Left lung (tissue), 10 donors: ENCODE measurements around the gene TASP1. TPM values are rescaled to one million over a fixed set of nuclear protein-coding genes. Genes with fewer than 3 reads are reported as not detected.

Source experiments
- ATAC-seq: fragments of 200-7000 bp; cut with Tn5 transposase; one replicate; pipeline ENCODE4 v1.9.1; 2020; ENCODE audit warnings: moderate library complexity
- DNase-seq, 4 donors: peaks; one replicate each; pipeline ENCODE4 v3.0.0-alpha.2; 2013 to 2020
- H3K27ac ChIP-seq, 2 donors: fragments of 200-600 bp; sonication (generic) in 1 of 2; one replicate each; pipeline versions ENCODE4 v1.5.0 to v1.8.0; 2020 to 2021
- H3K27me3 ChIP-seq, 2 donors: fragments of 200-600 bp; sonication (generic) in 1 of 2; one replicate each; pipeline versions ENCODE4 v1.5.0 to v1.8.0; 2020 to 2021
- H3K36me3 ChIP-seq, 2 donors: fragments of 200-600 bp; sonication (generic) in 1 of 2; one replicate each; pipeline versions ENCODE4 v1.5.0 to v1.8.0; 2020 to 2021
- H3K4me1 ChIP-seq, 2 donors: fragments of 200-600 bp; one replicate each; pipeline ENCODE4 v1.8.0; 2021
- H3K4me3 ChIP-seq, 2 donors: fragments of 200-600 bp; sonication (generic) in 1 of 2; one replicate each; pipeline versions ENCODE4 v1.5.0 to v1.8.0; 2020 to 2021; ENCODE audit warnings: mild to moderate bottlenecking in 1 of 2
- H3K9me3 ChIP-seq, 2 donors: fragments of 200-600 bp; sonication (generic) in 1 of 2; one replicate each; pipeline versions ENCODE4 v1.5.0 to v1.8.0; 2020 to 2021
- intact Hi-C, 2 donors: fragments of 100-400 bp; cut with DNase I; formaldehyde crosslinking; loops; one replicate each; pipeline versions ENCODE4 v1.11.2 to v1.14.2; 2022
- polyA plus RNA-seq, 6 donors: library from polyadenylated mRNA; unstranded; fragments of 120-200 nt; gene quantifications; one replicate each; pipeline ENCODE4 v1.2.1, GENCODE V29; 2013; ENCODE audit not compliant: insufficient read length in 6 of 6
- total RNA-seq, 2 donors: library from RNA; stranded (reverse); fragmentation: NEBNext Ultra II Directional; extraction: Animal tissue kit (Norgen Biotek cat#: 25700); gene quantifications; one replicate each; pipeline ENCODE4 v1.2.1, GENCODE V29; 2021
- TF ChIP-seq, protein P1 (sequence below), 2 donors: fragments of 200-600 bp; sonication (generic) in 1 of 2; IDR thresholded peaks; one replicate each; pipeline versions ENCODE4 v1.5.0 to v1.8.0; 2021; ENCODE audit warnings: antibody characterized with exemption in 2 of 2
- donor health status: DM: no; HTN: yes; CAD: no.
- donor health status: DM: no; HTN: no; CAD: no.

TASP1 gene
- total and polyA plus RNA-seq, 8 donors: 12.9 to 19.9 (median 17.3) TPM

DNA sequence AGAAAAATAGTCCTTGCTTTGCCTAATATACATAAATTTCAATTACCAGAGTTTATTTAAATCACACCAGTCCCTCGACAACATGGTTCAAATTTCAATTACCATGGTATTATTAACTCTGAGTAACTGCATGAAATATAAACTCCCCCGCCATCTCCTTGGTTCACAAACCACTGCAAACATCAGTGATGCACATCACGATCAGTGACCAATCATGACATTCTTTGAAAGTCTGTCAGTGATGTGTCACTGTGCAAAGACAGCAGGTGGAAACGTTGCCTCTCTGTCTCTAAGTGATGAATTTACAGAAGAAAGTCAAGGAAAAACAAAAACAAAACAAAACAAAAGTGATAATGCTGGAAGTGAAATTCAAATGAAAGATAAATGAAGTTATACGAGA lies 86.7 kb downstream of the TASP1 start:
- no peak for ATAC-seq
- H3K9me3 ChIP-seq: no peaks in the 10 kb centered on the region
- intact Hi-C loops: no loop called here
- no peaks in the 10 kb centered on the region for H3K4me1 ChIP-seq
- H3K27me3 ChIP-seq: no peaks in the 10 kb centered on the region
- DNase-seq: no peak
- H3K36me3 ChIP-seq: no peaks in the 10 kb centered on the region
- no peak overlapping the region for H3K27ac ChIP-seq
- TF ChIP-seq, protein P1, sequence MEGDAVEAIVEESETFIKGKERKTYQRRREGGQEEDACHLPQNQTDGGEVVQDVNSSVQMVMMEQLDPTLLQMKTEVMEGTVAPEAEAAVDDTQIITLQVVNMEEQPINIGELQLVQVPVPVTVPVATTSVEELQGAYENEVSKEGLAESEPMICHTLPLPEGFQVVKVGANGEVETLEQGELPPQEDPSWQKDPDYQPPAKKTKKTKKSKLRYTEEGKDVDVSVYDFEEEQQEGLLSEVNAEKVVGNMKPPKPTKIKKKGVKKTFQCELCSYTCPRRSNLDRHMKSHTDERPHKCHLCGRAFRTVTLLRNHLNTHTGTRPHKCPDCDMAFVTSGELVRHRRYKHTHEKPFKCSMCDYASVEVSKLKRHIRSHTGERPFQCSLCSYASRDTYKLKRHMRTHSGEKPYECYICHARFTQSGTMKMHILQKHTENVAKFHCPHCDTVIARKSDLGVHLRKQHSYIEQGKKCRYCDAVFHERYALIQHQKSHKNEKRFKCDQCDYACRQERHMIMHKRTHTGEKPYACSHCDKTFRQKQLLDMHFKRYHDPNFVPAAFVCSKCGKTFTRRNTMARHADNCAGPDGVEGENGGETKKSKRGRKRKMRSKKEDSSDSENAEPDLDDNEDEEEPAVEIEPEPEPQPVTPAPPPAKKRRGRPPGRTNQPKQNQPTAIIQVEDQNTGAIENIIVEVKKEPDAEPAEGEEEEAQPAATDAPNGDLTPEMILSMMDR (IDR thresholded peaks at IDR 0.05): no peak
- H3K4me3 ChIP-seq: no peak overlapping the region

DNA sequence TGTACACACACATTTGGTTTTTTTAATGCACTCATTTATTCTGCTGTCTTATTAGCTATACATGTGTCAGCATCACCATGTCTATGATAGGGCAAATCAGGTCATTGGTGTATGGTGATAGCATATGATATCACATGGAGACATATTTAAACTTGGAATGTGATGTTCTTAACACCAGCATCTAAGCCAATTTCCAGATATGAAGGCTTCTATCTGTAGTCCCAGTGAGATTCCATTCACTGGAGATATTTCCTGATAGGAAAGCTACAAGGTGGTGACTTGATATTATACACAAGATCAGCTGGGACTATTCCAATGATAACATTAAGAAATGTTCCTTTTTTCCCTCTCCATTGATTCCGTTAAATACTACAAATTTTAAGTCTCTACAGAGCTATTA lies 89.3 kb downstream of the TASP1 start:
- no peaks in the 10 kb centered on the region for H3K36me3 ChIP-seq
- H3K27me3 ChIP-seq: no peaks in the 10 kb centered on the region
- TF ChIP-seq, protein P1 (IDR thresholded peaks at IDR 0.05): no peak
- no peaks in the 10 kb centered on the region for H3K9me3 ChIP-seq
- H3K4me3 ChIP-seq: no peak overlapping the region
- intact Hi-C loops: no loop called here
- no peak for ATAC-seq
- no peak for DNase-seq
- no peaks in the 10 kb centered on the region for H3K4me1 ChIP-seq
- no peak overlapping the region for H3K27ac ChIP-seq

DNA sequence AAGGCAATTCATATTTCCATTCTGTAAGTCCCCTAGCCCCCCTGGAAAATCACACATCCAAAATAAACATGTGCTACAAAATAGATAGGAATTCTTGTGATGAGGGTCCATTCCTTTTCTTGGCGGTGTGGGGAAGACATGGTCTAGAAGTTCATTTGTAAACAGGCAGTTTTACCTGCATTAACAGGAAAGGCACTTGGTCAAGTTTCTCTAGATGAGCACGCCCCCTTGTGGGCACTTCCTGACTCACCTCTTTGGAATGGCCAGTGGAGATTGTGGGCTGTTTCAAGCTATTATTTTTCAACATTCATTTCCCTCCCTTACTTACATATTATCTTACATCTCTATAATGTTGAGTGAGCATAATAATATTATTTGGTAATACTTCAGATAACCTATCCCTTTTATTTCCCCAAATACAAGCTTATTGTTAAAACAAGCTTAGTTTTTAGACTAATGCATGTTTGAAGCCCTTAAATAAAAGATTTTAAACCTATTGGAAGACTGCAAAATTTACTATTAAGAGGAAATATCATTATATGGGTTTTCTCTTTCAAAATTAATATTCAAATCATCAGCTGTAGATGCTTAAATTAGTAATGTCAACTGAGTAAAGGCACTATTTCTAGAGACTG lies 92.1 kb downstream of the TASP1 start:
- H3K36me3 ChIP-seq: no peaks in the 10 kb centered on the region
- DNase-seq: peak in 3 of 4 donors; percentile 47 to 70 (median 70)
- no peak overlapping the region for H3K27ac ChIP-seq
- no peaks in the 10 kb centered on the region for H3K4me1 ChIP-seq
- peak; percentile 96 for ATAC-seq
- H3K4me3 ChIP-seq: no peak overlapping the region
- TF ChIP-seq, protein P1 (IDR thresholded peaks at IDR 0.05): peak; percentile 61 to 76
- intact Hi-C loops: no loop called here
- no peaks in the 10 kb centered on the region for H3K9me3 ChIP-seq
- H3K27me3 ChIP-seq: no peaks in the 10 kb centered on the region

DNA sequence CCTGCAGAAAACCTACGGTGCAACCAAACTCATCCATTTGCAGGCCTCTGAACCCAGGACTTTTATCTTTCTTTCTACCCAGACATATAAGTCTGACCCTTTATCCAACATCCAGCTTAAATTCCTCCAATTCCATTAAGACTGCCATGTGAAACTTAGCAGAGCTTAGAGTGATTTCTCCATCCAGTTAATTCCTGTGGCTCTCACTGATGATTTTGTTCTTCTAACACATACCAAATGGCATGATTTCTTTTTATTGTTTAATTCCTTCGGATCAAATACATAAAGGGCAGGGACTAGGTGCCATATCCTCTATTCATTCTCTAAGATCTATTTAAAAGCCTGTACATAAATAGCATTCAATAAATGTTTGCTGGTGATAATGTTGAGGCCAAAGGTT lies 92.9 kb downstream of the TASP1 start:
- DNase-seq (no peak), ATAC-seq (no peak)
- Histone ChIP-seq H3K27ac (no peak overlapping the region), H3K9me3 (no peaks in the 10 kb centered on the region), H3K36me3 (no peaks in the 10 kb centered on the region), H3K4me1 (no peaks in the 10 kb centered on the region), H3K4me3 (no peak overlapping the region), H3K27me3 (no peaks in the 10 kb centered on the region)
- intact Hi-C loops: no loop called here
- TF ChIP-seq, protein P1 (IDR thresholded peaks at IDR 0.05): no peak

DNA sequence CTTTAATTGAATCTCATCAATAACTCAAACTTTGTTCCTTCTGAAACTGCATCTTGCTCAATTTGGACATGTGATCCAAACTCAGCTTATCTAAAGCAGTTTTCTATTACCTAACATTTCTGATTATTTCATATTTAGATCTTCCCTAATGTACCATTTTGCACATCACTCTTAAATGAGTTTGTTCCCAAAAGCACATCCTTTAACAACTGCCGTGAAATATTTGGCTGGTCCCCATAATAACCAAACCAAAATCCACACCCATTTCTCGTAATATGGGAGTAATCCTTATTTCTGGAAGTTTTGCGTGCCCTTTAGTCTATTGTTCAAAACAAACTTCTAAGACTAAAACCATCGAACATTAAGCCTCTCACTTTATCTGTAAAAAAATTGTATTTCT lies 94.9 kb downstream of the TASP1 start:
- Histone ChIP-seq H3K4me1 (no peaks in the 10 kb centered on the region), H3K36me3 (no peaks in the 10 kb centered on the region), H3K9me3 (no peaks in the 10 kb centered on the region), H3K27ac (no peak overlapping the region), H3K4me3 (no peak overlapping the region), H3K27me3 (no peaks in the 10 kb centered on the region)
- intact Hi-C loops: no loop called here
- DNase-seq (no peak), ATAC-seq (no peak)
- TF ChIP-seq, protein P1 (IDR thresholded peaks at IDR 0.05): no peak
